IMR-90 (cell line): ENCODE results near the gene TSPAN3. TPM values are rescaled to one million over a fixed set of nuclear protein-coding genes. Genes with fewer than 3 reads are reported as not detected.

Source experiments
- ATAC-seq: fragments of 200-7000 bp; cut with Tn5 transposase; 2 replicates; pipeline ENCODE4 v1.9.1; 2020; ENCODE audit warnings: low read depth, mild to moderate bottlenecking, moderate library complexity
- BruUV-seq: library from RNA; stranded (reverse); fragments of 400-500 nt; replicated peaks from 2 replicates; lab custom pipeline; 2021; lab: Mats Ljungman, UMichigan
- CTCF ChIA-PET: fragments of 300-600 bp; formaldehyde crosslinking; extraction: SDS; loops from one replicate; lab custom pipeline; 2021; ENCODE audit warnings: antibody characterized with exemption; lab: Yijun Ruan, JAX
- POLR2A ChIA-PET: fragments of 300-600 bp; sonication (Branson Sonifier 250); formaldehyde crosslinking; loops from one replicate; lab custom pipeline; 2022; ENCODE audit warnings: antibody characterized with exemption; ENCODE audit not compliant: unreplicated experiment; lab: Charles Lee
- DNase-seq: peaks from one replicate; pipeline ENCODE4 v3.0.0; 2013
- H2AFZ ChIP-seq: replicated peaks from 2 replicates; pipeline ENCODE3; 2013; ENCODE audit warnings: low read length, mild to moderate bottlenecking; ENCODE audit not compliant: poor library complexity
- H2AK5ac ChIP-seq: 2 replicates; pipeline ENCODE4 v1.6.1; 2013; ENCODE audit warnings: low read depth, low read length, inconsistent platforms
- H2AK9ac ChIP-seq: replicated peaks from 2 replicates; pipeline ENCODE3; 2013; ENCODE audit warnings: mild to moderate bottlenecking, low read depth, low read length, moderate library complexity; ENCODE audit not compliant: poor library complexity
- H2BK120ac ChIP-seq: 2 replicates; pipeline ENCODE4 v1.6.1; 2013; ENCODE audit warnings: low read depth, low read length, inconsistent platforms
- H2BK15ac ChIP-seq: 3 replicates; pipeline ENCODE4 v1.6.1; 2013; ENCODE audit warnings: low read depth, low read length, inconsistent platforms
- H2BK20ac ChIP-seq: 2 replicates; pipeline ENCODE4 v1.6.1; 2013; ENCODE audit warnings: low read depth, mild to moderate bottlenecking, inconsistent platforms, low read length, moderate library complexity
- H2BK5ac ChIP-seq: 2 replicates; pipeline ENCODE4 v1.6.1; 2013; ENCODE audit warnings: mild to moderate bottlenecking, low read depth, low read length, inconsistent platforms; ENCODE audit not compliant: poor library complexity, severe bottlenecking
- H3K14ac ChIP-seq: replicated peaks from 2 replicates; pipeline ENCODE4 v1.6.1; 2013; ENCODE audit warnings: low read depth, low read length, inconsistent platforms
- H3K18ac ChIP-seq: 2 replicates; pipeline ENCODE4 v1.6.1; 2013; ENCODE audit warnings: low read depth, low read length, control low read depth
- H3K23ac ChIP-seq: 2 replicates; pipeline ENCODE4 v1.6.1; 2013; ENCODE audit warnings: low read depth, low read length, inconsistent platforms
- H3K27ac ChIP-seq: 2 replicates; pipeline ENCODE4 v1.5.1; 2013; ENCODE audit warnings: mild to moderate bottlenecking, control low read depth, low read length; ENCODE audit not compliant: insufficient read depth
- H3K27me3 ChIP-seq: 2 replicates; pipeline ENCODE4 v1.6.1; 2013; ENCODE audit warnings: low read length; ENCODE audit not compliant: control insufficient read depth, insufficient read depth
- H3K36me3 ChIP-seq: 2 replicates; pipeline ENCODE4 v1.6.1; 2013; ENCODE audit warnings: low read length, mixed read lengths; ENCODE audit not compliant: control insufficient read depth, insufficient read depth
- H3K4ac ChIP-seq: 2 replicates; pipeline ENCODE4 v1.6.1; 2013; ENCODE audit warnings: low read depth, low read length, inconsistent platforms
- H3K4me1 ChIP-seq: 2 replicates; pipeline ENCODE4 v1.6.1; 2013; ENCODE audit warnings: low read length, mixed read lengths; ENCODE audit not compliant: control insufficient read depth, insufficient read depth
- H3K4me2 ChIP-seq: 2 replicates; pipeline ENCODE4 v1.6.1; 2013; ENCODE audit warnings: low read depth, mild to moderate bottlenecking, control low read depth, low read length, moderate library complexity
- H3K4me3 ChIP-seq: 2 replicates; pipeline ENCODE4 v1.5.1; 2013; ENCODE audit warnings: low read depth, mild to moderate bottlenecking, control low read depth, low read length, moderate library complexity; ENCODE audit not compliant: insufficient read depth
- H3K56ac ChIP-seq: 2 replicates; pipeline ENCODE4 v1.6.1; 2013; ENCODE audit warnings: low read length, inconsistent platforms; ENCODE audit not compliant: insufficient read depth; ENCODE audit errors: extremely low read depth
- H3K79me1 ChIP-seq, 2 experiments: 2 replicates each; pipeline ENCODE4 v1.6.1; 2013; ENCODE audit warnings: low read length in 2 of 2, inconsistent platforms in 1 of 2, low read depth in 1 of 2
- H3K9ac ChIP-seq: 2 replicates; pipeline ENCODE4 v1.6.1; 2013; ENCODE audit warnings: low read depth, low read length, control low read depth
- H3K9me1 ChIP-seq: 2 replicates; pipeline ENCODE4 v1.6.1; 2013; ENCODE audit warnings: low read length, inconsistent platforms; ENCODE audit not compliant: insufficient read depth
- H3K9me3 ChIP-seq: 2 replicates; pipeline ENCODE4 v1.6.1; 2013; ENCODE audit warnings: low read length; ENCODE audit not compliant: control insufficient read depth, insufficient read depth
- H4K20me1 ChIP-seq: 2 replicates; pipeline ENCODE4 v1.6.1; 2013; ENCODE audit warnings: low read length, inconsistent platforms; ENCODE audit not compliant: insufficient read depth
- H4K5ac ChIP-seq: 2 replicates; pipeline ENCODE4 v1.6.1; 2013; ENCODE audit warnings: mild to moderate bottlenecking, low read depth, low read length, control low read depth
- H4K8ac ChIP-seq, 2 experiments: 2 replicates each; pipeline ENCODE4 v1.6.1; 2013; ENCODE audit warnings: low read depth in 2 of 2, low read length in 2 of 2, control low read depth in 1 of 2, inconsistent platforms in 1 of 2
- H4K91ac ChIP-seq: 2 replicates; pipeline ENCODE4 v1.6.1; 2013; ENCODE audit warnings: low read depth, low read length, inconsistent platforms; ENCODE audit not compliant: insufficient read depth
- BHLHE40 ChIP-seq: fragments of 150-350 bp; IDR thresholded peaks from 2 replicates; pipeline ENCODE4 v1.6.1; 2016; ENCODE audit warnings: mild to moderate bottlenecking, low read depth, low read length
- CHD1 ChIP-seq: IDR thresholded peaks from 2 replicates; pipeline ENCODE4 v1.6.1; 2012; ENCODE audit warnings: low read depth, low read length, improper control_type of control experiment
- CTCF ChIP-seq: conservative IDR thresholded peaks from 2 replicates; pipeline ENCODE4 v1.5.1; 2012; ENCODE audit warnings: mild to moderate bottlenecking, low read depth, low read length, improper control_type of control experiment
- ELK1 ChIP-seq: fragments of 150-350 bp; IDR thresholded peaks from 2 replicates; pipeline ENCODE4 v1.6.1; 2016; ENCODE audit warnings: low read depth, mild to moderate bottlenecking, low read length, moderate library complexity, borderline replicate concordance
- FOS ChIP-seq: fragments of 150-350 bp; IDR thresholded peaks from 2 replicates; pipeline ENCODE4 v1.6.1; 2016; ENCODE audit warnings: low read depth, low read length
- NFE2L2 ChIP-seq: fragments of 150-350 bp; IDR thresholded peaks from 2 replicates; pipeline ENCODE4 v1.6.1; 2016; ENCODE audit warnings: low read depth, mild to moderate bottlenecking, low read length
- POLR2A ChIP-seq: IDR thresholded peaks from 2 replicates; pipeline ENCODE4 v1.6.1; 2012; ENCODE audit warnings: mild to moderate bottlenecking, low read depth, low read length
- RAD21 ChIP-seq: IDR thresholded peaks from 2 replicates; pipeline ENCODE4 v1.6.1; 2012; ENCODE audit warnings: low read length, improper control_type of control experiment
- RCOR1 ChIP-seq: IDR thresholded peaks from 2 replicates; pipeline ENCODE4 v1.6.1; 2012; ENCODE audit warnings: mild to moderate bottlenecking, low read length, improper control_type of control experiment; ENCODE audit not compliant: insufficient replicate concordance
- RFX5 ChIP-seq: IDR thresholded peaks from 2 replicates; pipeline ENCODE4 v1.8.0; 2012; ENCODE audit warnings: low read depth, mild to moderate bottlenecking, low read length, moderate library complexity
- SMC3 ChIP-seq: fragments of 150-350 bp; IDR thresholded peaks from 2 replicates; pipeline ENCODE4 v1.6.1; 2016; ENCODE audit warnings: low read depth, mild to moderate bottlenecking, antibody characterized with exemption, low read length, moderate library complexity
- WGBS, 2 experiments: methylation state at CpG; one replicate each; pipeline versions ENCODE4 v1.1.5 to v1.1.7; 2013; ENCODE audit warnings: missing lambda C conversion rate in 2 of 2; ENCODE audit not compliant: insufficient read length in 1 of 2; ENCODE audit errors: extremely low coverage in 2 of 2; 5-methylcytosine and 5-hydroxymethylcytosine counted together
- dilution Hi-C: fragments of 300-500 bp; cut with HindIII; formaldehyde crosslinking; loops from one replicate; pipeline ENCODE4 v1.14.3; 2018; ENCODE audit warnings: low sequenced_read_pairs; ENCODE audit not compliant: unreplicated experiment
- in situ Hi-C: fragments of 300-500 bp; cut with MboI; formaldehyde crosslinking; loops from 3 replicates; pipeline ENCODE4 v1.14.3; 2019; ENCODE audit warnings: low sequenced_read_pairs, inconsistent platforms, mixed read lengths
- intact Hi-C: fragments of 100-400 bp; cut with micrococcal nuclease; formaldehyde crosslinking; loops from 2 replicates; pipeline ENCODE4 v1.10.0; 2022
- polyA plus RNA-seq, 3 experiments: library from polyadenylated mRNA; depleted of rRNA; stranded (reverse); fragments of >200 nt; gene quantifications; 2 replicates each; pipeline ENCODE4 v1.2.3, GENCODE V29; 2012; ENCODE audit warnings: low replicate concordance in 1 of 3
- total RNA-seq: library from RNA; depleted of rRNA; stranded (reverse); fragments of >200 nt; gene quantifications from 2 replicates; pipeline ENCODE4 v1.2.3, GENCODE V29; 2012

The TSPAN3 gene
- total and polyA plus RNA-seq, 2 of the 4 experiments (the other 2 are of a cell fraction) = 270 to 295 TPM

- Histone ChIP-seq H2BK5ac (no peak overlapping the region), H3K4ac (0 out of 2 replicates have a peak overlapping the region, but pooled peaks have one; percentile 41), H3K14ac (0 out of 2 replicates have a peak overlapping the region, but pooled peaks have one; percentile 37), H4K5ac (no peak overlapping the region), H3K9me3 (no peaks in the 10 kb centered on the region), H4K20me1 (no peaks in the 10 kb centered on the region), H3K4me1 (peaks cover 8% of the 10 kb centered on the region), H3K56ac (no peak overlapping the region), H3K36me3 (no peaks in the 10 kb centered on the region), H3K23ac (no peak overlapping the region), H4K8ac (peak overlapping the region; percentile 41 to 83; a peak in 2 of 4 replicates), H2AFZ (peak overlapping the region; percentile 85), H3K9me1 (0 out of 2 replicates have a peak, but pooled peaks cover 3% of the 10 kb centered on the region), H4K91ac (peak overlapping the region; percentile 39; the same call in 1 of the 2 replicates), H2BK120ac (no peak overlapping the region), H3K4me3 (no peak overlapping the region), H3K4me2 (no peak overlapping the region), H3K18ac (no peak overlapping the region; the same call in 1 of the 2 replicates), H3K9ac (no peak overlapping the region), H3K27ac (no peak overlapping the region), H2AK9ac (no peak overlapping the region), H3K27me3 (peaks cover 13% of the 10 kb centered on the region), H2AK5ac (no peak overlapping the region), H3K79me1 (no peaks in the 10 kb centered on the region), H2BK15ac (no peak overlapping the region), H2BK20ac (no peak overlapping the region)
- no TSS peak for BruUV-seq
- POLR2A ChIA-PET = no interaction called here
- TF ChIP-seq POLR2A (no peak), RAD21 (no peak), RFX5 (no peak), SMC3 (no peak), NFE2L2 (no peak), CHD1 (no peak), FOS (no peak), RCOR1 (no peak), CTCF (no peak), ELK1 (no peak), BHLHE40 (no peak)
- intact Hi-C loops = no loop called here
- in situ Hi-C loops = no loop called here
- 55% methylated on average over 2 of the region's 9 CpGs; no CpG with 5 or more reads in 1 of the 2 experiments for WGBS, 2 experiments
- ATAC-seq = no peak
- dilution Hi-C loops = no loop called here
- no peak for DNase-seq
- CTCF ChIA-PET = interaction anchor here (1.1 kb wide), 1 partner anchor 102 kb away, joined by 3 read pairs; no protein-coding TSS in a partner anchor
Measured at GRCh38 chr15:76996076-76996525, 74.8 kb downstream of the TSPAN3 start.
